Upper lobe of left lung (tissue), 6 donors: ENCODE results near the gene SLC19A2. TPM values are rescaled to one million over a fixed set of nuclear protein-coding genes. Genes with fewer than 3 reads are reported as not detected.
"Not testable (repeated sequence)": the region's sequence is repeated elsewhere in the genome, so short reads cannot be mapped to it uniquely, and the experiment has no call there.

ENCODE experiments used
- ATAC-seq, 2 donors: fragments of 200-7000 bp; cut with Tn5 transposase; one replicate each; pipeline ENCODE4 v1.9.1; 2022; ENCODE audit warnings: mild to moderate bottlenecking in 2 of 2, moderate library complexity in 2 of 2; ENCODE audit not compliant: low FRiP score in 2 of 2
- DNase-seq, 2 donors: peaks; one replicate each; pipeline ENCODE4 v3.0.0-alpha.2; 2019 to 2020
- H3K27ac ChIP-seq, 4 donors: fragments of 200-600 bp; sonication (generic); one replicate each; pipeline ENCODE4 v1.5.1; 2016 to 2019
- H3K27me3 ChIP-seq, 4 donors: fragments of 200-600 bp; sonication (generic); one replicate each; pipeline ENCODE4 v1.5.1; 2017 to 2019
- H3K36me3 ChIP-seq, 4 donors: fragments of 200-600 bp; sonication (generic); one replicate each; pipeline ENCODE4 v1.5.1; 2016 to 2019
- H3K4me1 ChIP-seq, 4 donors: fragments of 200-600 bp; sonication (generic); one replicate each; pipeline ENCODE4 v1.5.1; 2018 to 2019
- H3K4me3 ChIP-seq, 4 donors: fragments of 200-600 bp; sonication (generic); one replicate each; pipeline ENCODE4 v1.5.1; 2017 to 2019; ENCODE audit warnings: mild to moderate bottlenecking in 2 of 4, moderate library complexity in 1 of 4
- H3K9me3 ChIP-seq, 4 donors: fragments of 200-600 bp; sonication (generic); one replicate each; pipeline ENCODE4 v1.5.1; 2018 to 2019
- EP300 ChIP-seq, 4 donors: sonication (generic); formaldehyde crosslinking; IDR thresholded peaks; one replicate each; pipeline ENCODE4 v1.5.1; 2017; ENCODE audit warnings: antibody characterized with exemption in 4 of 4, control low read depth in 2 of 4
- POLR2A ChIP-seq, 4 donors: fragments of 450-650 bp; IDR thresholded peaks; one replicate each; pipeline ENCODE4 v1.5.1; 2016 to 2017; ENCODE audit warnings: antibody characterized with exemption in 4 of 4, mild to moderate bottlenecking in 2 of 4
- POLR2AphosphoS5 ChIP-seq, 2 donors: sonication (generic); formaldehyde crosslinking; IDR thresholded peaks; one replicate each; pipeline ENCODE4 v1.5.1; 2017; ENCODE audit warnings: antibody characterized with exemption in 2 of 2
- WGBS, 2 donors: methylation state at CpG; one replicate each; pipeline ENCODE4 v1.1.5; 2017 to 2018; 5-methylcytosine and 5-hydroxymethylcytosine counted together
- total RNA-seq, 6 donors: library from RNA; depleted of rRNA in 4 of 6; stranded (reverse); fragments of >200 nt in 4 of 6; gene quantifications; one replicate each; pipeline versions ENCODE4 v1.1.0 to v1.2.1, GENCODE V29; 2016 to 2021
- TF ChIP-seq, protein P1 (sequence below), 6 experiments: fragments of 450-650 bp in 4 of 6; fragments of 200-600 bp in 2 of 6; sonication (generic) in 2 of 6; IDR thresholded peaks; one replicate each; pipeline ENCODE4 v1.5.1; 2016 to 2019; ENCODE audit warnings: antibody characterized with exemption in 6 of 6
- donor health status: DM: no; HTN: no; CAD: no; lungs with moderate emphysema.
- donor health status: DM: no; HTN: yes; CAD: no; lungs with severe emphysema.

The SLC19A2 gene
- total RNA-seq, 6 donors from 2014 or later: 8.4 to 37.1 (median 13.6) TPM

DNA sequence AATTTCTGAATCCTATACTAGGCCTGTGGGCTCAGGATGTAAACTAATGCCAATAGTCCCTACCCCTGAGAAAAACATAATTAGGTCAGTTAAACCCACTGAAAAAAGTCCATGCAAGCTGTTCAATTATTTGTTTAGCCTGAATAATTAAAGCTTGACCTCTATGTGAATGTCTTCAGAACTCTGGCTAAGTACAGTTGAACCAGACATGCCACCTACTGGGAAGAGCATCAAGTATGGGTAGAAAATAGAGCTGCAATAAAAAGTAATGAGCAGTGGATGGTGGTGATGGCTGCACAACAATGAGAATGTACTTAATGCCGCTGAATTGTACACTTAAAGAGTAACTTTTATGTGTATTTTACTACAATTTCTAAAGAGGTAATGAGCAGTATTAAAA is 23.6 kb upstream of the SLC19A2 start:
- no peak for ATAC-seq
- H3K27ac ChIP-seq: no peak overlapping the region
- peaks cover 0 to 15% (median 10%) of the 10 kb centered on the region in 4 donors for H3K4me1 ChIP-seq
- DNase-seq: no peak
- no peak overlapping the region for H3K4me3 ChIP-seq
- H3K36me3 ChIP-seq: no peaks in the 10 kb centered on the region
- H3K27me3 ChIP-seq: no peaks in the 10 kb centered on the region
- H3K9me3 ChIP-seq: no peaks in the 10 kb centered on the region
- TF ChIP-seq EP300 (IDR thresholded peaks at IDR 0.05): no peak
- TF ChIP-seq POLR2AphosphoS5 (IDR thresholded peaks at IDR 0.05): no peak
- TF ChIP-seq, protein P1, sequence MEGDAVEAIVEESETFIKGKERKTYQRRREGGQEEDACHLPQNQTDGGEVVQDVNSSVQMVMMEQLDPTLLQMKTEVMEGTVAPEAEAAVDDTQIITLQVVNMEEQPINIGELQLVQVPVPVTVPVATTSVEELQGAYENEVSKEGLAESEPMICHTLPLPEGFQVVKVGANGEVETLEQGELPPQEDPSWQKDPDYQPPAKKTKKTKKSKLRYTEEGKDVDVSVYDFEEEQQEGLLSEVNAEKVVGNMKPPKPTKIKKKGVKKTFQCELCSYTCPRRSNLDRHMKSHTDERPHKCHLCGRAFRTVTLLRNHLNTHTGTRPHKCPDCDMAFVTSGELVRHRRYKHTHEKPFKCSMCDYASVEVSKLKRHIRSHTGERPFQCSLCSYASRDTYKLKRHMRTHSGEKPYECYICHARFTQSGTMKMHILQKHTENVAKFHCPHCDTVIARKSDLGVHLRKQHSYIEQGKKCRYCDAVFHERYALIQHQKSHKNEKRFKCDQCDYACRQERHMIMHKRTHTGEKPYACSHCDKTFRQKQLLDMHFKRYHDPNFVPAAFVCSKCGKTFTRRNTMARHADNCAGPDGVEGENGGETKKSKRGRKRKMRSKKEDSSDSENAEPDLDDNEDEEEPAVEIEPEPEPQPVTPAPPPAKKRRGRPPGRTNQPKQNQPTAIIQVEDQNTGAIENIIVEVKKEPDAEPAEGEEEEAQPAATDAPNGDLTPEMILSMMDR (IDR thresholded peaks at IDR 0.05): no peak
- no peak for TF ChIP-seq POLR2A (IDR thresholded peaks at IDR 0.05)
- WGBS, 2 donors: 79 to 80% methylated on average over 1 of the region's 1 CpG

DNA sequence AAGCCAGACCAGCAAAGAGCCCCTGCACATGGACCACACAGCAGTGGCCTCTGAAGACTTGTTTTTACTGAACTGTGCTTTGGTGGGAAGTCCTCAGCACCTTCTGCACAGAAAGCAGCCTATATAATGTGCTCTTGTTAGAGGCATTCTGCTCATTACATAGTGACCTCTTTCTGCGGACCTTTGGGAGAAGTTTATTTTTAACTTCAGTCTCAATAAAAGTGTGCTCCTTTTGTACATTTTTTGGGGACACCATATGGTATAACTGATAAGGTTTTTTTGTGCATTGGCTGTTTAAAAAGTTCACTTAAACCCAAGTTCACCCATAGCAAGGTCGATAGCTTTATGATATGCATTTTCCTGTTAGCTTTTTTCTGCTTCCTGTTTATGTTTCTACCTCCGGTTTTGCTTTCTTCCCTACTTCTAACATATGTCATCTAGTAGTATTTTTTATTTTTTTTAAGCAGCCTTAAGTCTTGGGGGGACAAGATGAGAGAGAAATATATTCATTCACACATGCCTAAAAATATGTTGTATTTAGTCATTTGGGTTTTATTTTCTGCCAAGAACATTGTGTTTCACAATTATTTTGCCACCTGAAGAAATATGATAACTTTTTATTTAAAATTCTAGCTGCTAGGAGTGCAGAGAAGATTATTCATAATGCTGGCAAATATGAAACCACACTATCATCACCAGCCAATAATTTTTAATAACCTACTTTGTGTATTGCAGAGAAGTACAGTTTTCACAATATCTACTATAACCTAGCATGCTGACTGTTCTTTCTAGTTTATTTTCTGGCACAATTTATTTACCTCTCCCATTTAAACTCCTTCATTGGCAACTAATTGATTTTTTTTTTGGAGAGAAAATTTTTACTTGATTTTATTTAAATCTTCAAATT is 22.9 kb upstream of the SLC19A2 start:
- DNase-seq (no peak), ATAC-seq (peak in 1 of 2 donors; percentile 68)
- Histone ChIP-seq H3K9me3 (no peaks in the 10 kb centered on the region), H3K4me3 (no peak overlapping the region), H3K36me3 (no peaks in the 10 kb centered on the region), H3K4me1 (peaks cover 0 to 15% (median 10%) of the 10 kb centered on the region in 4 donors), H3K27ac (no peak overlapping the region), H3K27me3 (no peaks in the 10 kb centered on the region)
- TF ChIP-seq, protein P1 (IDR thresholded peaks at IDR 0.05): no peak
- TF ChIP-seq POLR2AphosphoS5 (IDR thresholded peaks at IDR 0.05): no peak
- 18 to 21% methylated on average over 3 of the region's 3 CpGs for WGBS, 2 donors

DNA sequence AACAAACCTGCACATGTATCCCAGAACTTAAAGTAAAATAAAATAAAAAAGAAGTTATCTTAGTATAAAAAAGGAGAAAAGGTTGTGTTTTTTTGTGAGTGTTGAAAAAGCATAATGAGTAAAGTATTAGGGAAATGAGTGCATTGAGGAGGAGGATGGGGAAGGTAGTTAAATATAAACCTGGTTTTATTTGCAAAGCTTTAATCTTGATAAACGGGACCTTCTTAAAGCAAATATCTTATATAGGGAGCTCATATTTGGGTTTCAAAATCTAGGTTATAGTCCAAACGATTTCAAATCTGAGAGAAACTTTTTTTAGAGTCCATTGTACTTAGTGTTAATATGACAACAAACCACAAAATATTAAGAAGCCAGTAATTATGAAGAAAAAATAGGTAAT is 21.7 kb upstream of the SLC19A2 start:
- Histone ChIP-seq H3K4me3 (no peak overlapping the region), H3K4me1 (peaks cover 0 to 15% (median 8%) of the 10 kb centered on the region in 4 donors), H3K27me3 (no peaks in the 10 kb centered on the region), H3K27ac (no peak overlapping the region), H3K9me3 (no peaks in the 10 kb centered on the region), H3K36me3 (no peaks in the 10 kb centered on the region)
- WGBS, 2 donors: 58 to 61% methylated on average over 2 of the region's 2 CpGs
- ATAC-seq: no peak
- TF ChIP-seq EP300 (IDR thresholded peaks at IDR 0.05) (no peak), POLR2A (IDR thresholded peaks at IDR 0.05) (no peak), POLR2AphosphoS5 (IDR thresholded peaks at IDR 0.05) (no peak)
- TF ChIP-seq, protein P1 (IDR thresholded peaks at IDR 0.05): no peak
- DNase-seq: no peak

DNA sequence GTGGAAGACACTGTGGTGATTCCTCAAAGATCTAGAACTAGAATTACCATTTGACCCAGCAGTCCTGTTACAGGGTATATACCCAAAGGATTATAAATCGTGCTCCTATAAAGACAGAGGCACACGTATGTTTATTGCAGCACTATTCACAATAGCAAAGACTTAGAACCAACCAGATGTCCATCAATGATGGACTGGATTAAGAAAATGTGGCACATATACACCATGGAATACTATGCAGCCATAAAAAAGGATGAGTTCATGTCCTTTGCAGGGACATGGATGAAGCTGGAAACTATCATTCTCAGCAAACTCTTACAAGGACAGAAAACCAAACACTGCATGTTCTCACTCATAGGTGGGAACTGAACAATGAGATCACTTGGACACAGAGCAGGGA is 17.9 kb upstream of the SLC19A2 start:
- not testable (repeated sequence) for H3K4me1 ChIP-seq, H3K27ac ChIP-seq, ATAC-seq, H3K27me3 ChIP-seq, H3K4me3 ChIP-seq, DNase-seq, H3K36me3 ChIP-seq, H3K9me3 ChIP-seq
- WGBS, 2 donors: 88 to 98% methylated on average over 2 of the region's 2 CpGs

DNA sequence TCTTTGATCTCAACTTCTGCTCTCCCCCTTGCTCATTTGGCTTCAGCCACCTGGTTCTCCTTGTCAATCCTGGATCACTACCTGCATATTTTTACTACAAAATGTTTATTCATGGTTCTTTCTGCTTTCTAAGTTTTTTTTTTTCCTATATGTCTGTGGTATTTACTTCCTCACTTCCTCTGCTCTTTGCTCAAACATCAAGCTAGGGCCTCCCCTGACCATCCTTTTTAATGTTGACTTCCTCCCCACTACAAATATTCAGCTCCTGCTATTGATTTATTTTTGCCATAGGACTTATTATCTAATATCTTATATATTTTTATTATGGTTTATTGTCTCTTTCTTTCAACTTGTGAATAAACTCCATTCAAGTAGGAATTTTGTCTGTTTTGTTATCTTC is 14.1 kb upstream of the SLC19A2 start:
- TF ChIP-seq, protein P1 (IDR thresholded peaks at IDR 0.05): no peak
- TF ChIP-seq POLR2AphosphoS5 (IDR thresholded peaks at IDR 0.05): no peak
- TF ChIP-seq EP300 (IDR thresholded peaks at IDR 0.05): no peak
- no peak for TF ChIP-seq POLR2A (IDR thresholded peaks at IDR 0.05)
- ATAC-seq: no peak

More for the DNA sequence above, 14.1 kb upstream of the SLC19A2 start:
- Histone ChIP-seq H3K36me3 (no peaks in the 10 kb centered on the region), H3K9me3 (no peaks in the 10 kb centered on the region), H3K27ac (no peak overlapping the region), H3K4me1 (no peaks in the 10 kb centered on the region), H3K27me3 (no peaks in the 10 kb centered on the region), H3K4me3 (no peak overlapping the region)
- DNase-seq: no peak
